H1 (cell line): ENCODE measurements around the gene SV2B. TPM values are rescaled to one million over a fixed set of nuclear protein-coding genes. Genes with fewer than 3 reads are reported as not detected.

Source experiments
- CTCF ChIA-PET: fragments of 300-600 bp; sonication (Branson Sonifier 250); formaldehyde crosslinking; loops from one replicate; lab custom pipeline; 2021; ENCODE audit not compliant: partially characterized antibody; lab: Charles Lee
- POLR2A ChIA-PET: fragments of 300-600 bp; sonication (Branson Sonifier 250); formaldehyde crosslinking; loops from one replicate; lab custom pipeline; 2021; ENCODE audit warnings: inconsistent platforms; ENCODE audit not compliant: partially characterized antibody; lab: Charles Lee
- DNase-seq, 2 experiments: peaks; one replicate each; pipeline versions ENCODE4 v3.0.0 to v3.0.0-alpha.2; 2010 to 2022; ENCODE audit warnings: low spot score in 2 of 2, low read depth in 1 of 2, mixed read lengths in 1 of 2
- FAIRE-seq: peaks from 2 replicates; lab custom pipeline; 2011; peaks lifted over from hg19 to GRCh38; lab: Jason Lieb, UNC
- H2AFZ ChIP-seq: 2 replicates; pipeline ENCODE4 v1.8.1; 2012; ENCODE audit warnings: low read length, inconsistent platforms
- H2AK5ac ChIP-seq: 2 replicates; pipeline ENCODE4 v1.6.1; 2013; ENCODE audit warnings: low read depth, low read length
- H2BK120ac ChIP-seq: replicated peaks from 2 replicates; pipeline ENCODE3; 2013; ENCODE audit warnings: low read depth, low read length, inconsistent platforms
- H2BK12ac ChIP-seq: 2 replicates; pipeline ENCODE4 v1.6.1; 2013; ENCODE audit warnings: low read depth, low read length
- H2BK15ac ChIP-seq: 2 replicates; pipeline ENCODE4 v1.6.1; 2013; ENCODE audit warnings: low read length
- H2BK20ac ChIP-seq: 2 replicates; pipeline ENCODE4 v1.6.1; 2013; ENCODE audit warnings: low read length
- H2BK5ac ChIP-seq: 2 replicates; pipeline ENCODE4 v1.6.1; 2013; ENCODE audit warnings: low read depth, low read length
- H3K14ac ChIP-seq: 2 replicates; pipeline ENCODE4 v1.6.1; 2013; ENCODE audit warnings: inconsistent platforms; ENCODE audit not compliant: insufficient read length
- H3K18ac ChIP-seq: 2 replicates; pipeline ENCODE4 v1.6.1; 2013; ENCODE audit warnings: low read length; ENCODE audit errors: extremely low read depth
- H3K23ac ChIP-seq: 2 replicates; pipeline ENCODE4 v1.6.1; 2013; ENCODE audit warnings: inconsistent platforms; ENCODE audit not compliant: insufficient read length
- H3K23me2 ChIP-seq: 2 replicates; pipeline ENCODE4 v1.6.1; 2013; ENCODE audit warnings: low read depth, low read length
- H3K27ac ChIP-seq: 2 replicates; pipeline ENCODE4 v1.6.1; 2011; ENCODE audit warnings: low read depth, low read length, inconsistent platforms
- H3K27me3 ChIP-seq, 4 experiments: replicated peaks in 1 of 4; 1 replicate in 1 of 4; 2 replicates in 3 of 4; pipeline versions ENCODE4 v1.6.1 to v1.8.1; 2011 to 2013; ENCODE audit warnings: low read length in 3 of 4, mild to moderate bottlenecking in 3 of 4, inconsistent platforms in 2 of 4, mixed read lengths in 2 of 4, moderate library complexity in 1 of 4; ENCODE audit not compliant: control insufficient read depth in 3 of 4, insufficient read depth in 3 of 4; ENCODE audit errors: extremely low read depth in 1 of 4
- H3K36me3 ChIP-seq, 4 experiments: 2 replicates each; pipeline versions ENCODE4 v1.6.1 to v1.8.1; 2011 to 2013; ENCODE audit warnings: mild to moderate bottlenecking in 4 of 4, low read length in 3 of 4, moderate library complexity in 2 of 4, control low read depth in 1 of 4, inconsistent platforms in 1 of 4; ENCODE audit not compliant: insufficient read depth in 4 of 4, control insufficient read depth in 2 of 4
- H3K4ac ChIP-seq: replicated peaks from 2 replicates; pipeline ENCODE3; 2013; ENCODE audit warnings: low read length, low read depth, mixed read lengths, inconsistent platforms; ENCODE audit not compliant: insufficient read length
- H3K4me1 ChIP-seq, 4 experiments: replicated peaks in 1 of 4; 1 replicate in 1 of 4; 2 replicates in 3 of 4; pipeline versions ENCODE4 v1.6.1 to v1.8.1; 2011 to 2013; ENCODE audit warnings: low read length in 3 of 4, inconsistent platforms in 2 of 4, mixed read lengths in 1 of 4; ENCODE audit not compliant: insufficient read depth in 4 of 4, control insufficient read depth in 3 of 4
- H3K4me2 ChIP-seq, 2 experiments: 2 replicates each; pipeline versions ENCODE4 v1.6.1 to v1.8.1; 2011 to 2013; ENCODE audit warnings: low read depth in 2 of 2, low read length in 2 of 2, control low read depth in 1 of 2, inconsistent platforms in 1 of 2, mild to moderate bottlenecking in 1 of 2; ENCODE audit not compliant: insufficient read depth in 1 of 2
- H3K4me3 ChIP-seq, 4 experiments: fragments of 200-600, 300-600 bp in 1 of 4; sonication (generic), shearing (Covaris generic), sonication (Bioruptor Twin) in 1 of 4; 2 replicates each; pipeline versions ENCODE4 v1.5.1 to v1.8.1; 2011 to 2016; ENCODE audit warnings: low read length in 4 of 4, low read depth in 3 of 4, control low read depth in 2 of 4, inconsistent platforms in 2 of 4, mild to moderate bottlenecking in 2 of 4, mixed read lengths in 1 of 4, moderate library complexity in 1 of 4; ENCODE audit not compliant: insufficient read depth in 2 of 4; ENCODE audit errors: extremely low read depth in 1 of 4
- H3K56ac ChIP-seq: replicated peaks from 2 replicates; pipeline ENCODE3; 2013; ENCODE audit warnings: low read depth, mild to moderate bottlenecking, mixed read lengths, low read length, inconsistent platforms; ENCODE audit not compliant: insufficient read length
- H3K79me1 ChIP-seq: 2 replicates; pipeline ENCODE4 v1.6.1; 2013; ENCODE audit warnings: low read depth, low read length, control low read depth
- H3K79me2 ChIP-seq, 2 experiments: 2 replicates each; pipeline versions ENCODE4 v1.6.1 to v1.8.1; 2012 to 2013; ENCODE audit warnings: low read length in 2 of 2, mild to moderate bottlenecking in 2 of 2, inconsistent platforms in 1 of 2; ENCODE audit not compliant: insufficient read depth in 2 of 2, control insufficient read depth in 1 of 2
- H3K9ac ChIP-seq, 4 experiments: replicated peaks in 1 of 4; 1 replicate in 1 of 4; 2 replicates in 3 of 4; pipeline versions ENCODE4 v1.6.1 to v1.8.1; 2011 to 2013; ENCODE audit warnings: low read depth in 3 of 4, low read length in 3 of 4, control low read depth in 2 of 4, mild to moderate bottlenecking in 2 of 4, moderate library complexity in 2 of 4, inconsistent platforms in 1 of 4; ENCODE audit errors: extremely low read depth in 1 of 4
- H3K9me3 ChIP-seq, 2 experiments: 2 replicates each; pipeline versions ENCODE4 v1.6.1 to v1.8.1; 2012 to 2013; ENCODE audit warnings: mild to moderate bottlenecking in 2 of 2, moderate library complexity in 2 of 2, control low read depth in 1 of 2, inconsistent platforms in 1 of 2, low read depth in 1 of 2, low read length in 1 of 2, mixed read lengths in 1 of 2; ENCODE audit not compliant: insufficient read depth in 2 of 2
- H4K20me1 ChIP-seq, 2 experiments: replicated peaks in 1 of 2; 2 replicates each; pipeline versions ENCODE3 to v1.8.1; 2011 to 2013; ENCODE audit warnings: inconsistent platforms in 2 of 2, low read length in 2 of 2, mild to moderate bottlenecking in 1 of 2; ENCODE audit not compliant: insufficient read depth in 2 of 2, control insufficient read depth in 1 of 2
- H4K5ac ChIP-seq: 2 replicates; pipeline ENCODE4 v1.6.1; 2013; ENCODE audit warnings: low read length, low read depth, mixed read lengths, inconsistent platforms; ENCODE audit not compliant: insufficient read length
- H4K8ac ChIP-seq: 2 replicates; pipeline ENCODE4 v1.8.0; 2013; ENCODE audit warnings: mild to moderate bottlenecking, moderate library complexity, low read length, inconsistent platforms; ENCODE audit not compliant: insufficient read depth; ENCODE audit errors: extremely low read depth
- H4K91ac ChIP-seq: replicated peaks from 2 replicates; pipeline ENCODE3; 2013; ENCODE audit warnings: low read length, mixed read lengths, inconsistent platforms; ENCODE audit not compliant: insufficient read length
- CREB1 ChIP-seq: IDR thresholded peaks from 2 replicates; pipeline ENCODE4 v1.6.1; 2012; ENCODE audit warnings: inconsistent platforms
- GABPA ChIP-seq: IDR thresholded peaks from 2 replicates; pipeline ENCODE4 v1.6.1; 2011; ENCODE audit warnings: mild to moderate bottlenecking, low read length, moderate library complexity, borderline replicate concordance; ENCODE audit not compliant: insufficient read depth
- KDM1A ChIP-seq: fragments of 200-600, 300-600 bp; sonication (generic); IDR thresholded peaks from 2 replicates; pipeline ENCODE4 v1.7.1; 2016; ENCODE audit warnings: mild to moderate bottlenecking, low read length, borderline replicate concordance
- SUZ12 ChIP-seq: fragments of 200-600 bp; sonication (generic); IDR thresholded peaks from 2 replicates; pipeline ENCODE4 v1.6.1; 2012; ENCODE audit warnings: mild to moderate bottlenecking, inconsistent platforms, low read length, moderate library complexity, mixed read lengths
- ZNF274 ChIP-seq: IDR thresholded peaks from 2 replicates; pipeline ENCODE4 v1.7.0; 2012; ENCODE audit warnings: low read length, borderline replicate concordance; ENCODE audit errors: extremely low read depth
- WGBS, 2 experiments: shearing (Covaris generic) in 1 of 2; methylation state at CpG; one replicate each; pipeline versions ENCODE4 v1.1.6 to v1.1.7; 2013 to 2015; ENCODE audit warnings: low lambda C conversion rate in 2 of 2, mixed read lengths in 2 of 2, inconsistent platforms in 1 of 2, low coverage in 1 of 2, missing lambda C conversion rate in 1 of 2; ENCODE audit not compliant: insufficient replicate concordance in 2 of 2, insufficient coverage in 1 of 2, insufficient read length in 1 of 2; ENCODE audit errors: extremely low coverage in 1 of 2, missing lambda C conversion rate in 1 of 2; 5-methylcytosine and 5-hydroxymethylcytosine counted together
- polyA plus RNA-seq, 7 experiments: library from polyadenylated mRNA; depleted of rRNA in 3 of 7; stranded (reverse) in 5 of 7; unstranded in 2 of 7; fragments of >200 nt in 5 of 7; fragments of 200-250 nt in 2 of 7; gene quantifications; 1 replicate in 5 of 7; 2 replicates in 1 of 7; 4 replicates in 1 of 7; pipeline versions ENCODE4 v1.2.1 to v1.2.3, GENCODE V29; 2011 to 2013; ENCODE audit warnings: missing spikeins in 2 of 7, mixed read lengths in 2 of 7
- total RNA-seq: library from RNA; stranded (reverse); fragmentation: NEBNext Ultra II Directional; extraction: Animal tissue kit (Norgen Biotek cat#: 25700); gene quantifications from 2 replicates; pipeline ENCODE4 v1.2.1, GENCODE V29; 2021
- TF ChIP-seq, protein P1 (sequence below): IDR thresholded peaks from 2 replicates; pipeline ENCODE4 v1.6.1; 2011; ENCODE audit warnings: low read depth, mild to moderate bottlenecking, low read length; ENCODE audit not compliant: insufficient read depth

Gene SV2B
- total and polyA plus RNA-seq, 2 of the 8 experiments (the other 6 are each of a cell fraction or from before 2014, with no cell fraction given) = 0.09 to 0.20 TPM

DNA sequence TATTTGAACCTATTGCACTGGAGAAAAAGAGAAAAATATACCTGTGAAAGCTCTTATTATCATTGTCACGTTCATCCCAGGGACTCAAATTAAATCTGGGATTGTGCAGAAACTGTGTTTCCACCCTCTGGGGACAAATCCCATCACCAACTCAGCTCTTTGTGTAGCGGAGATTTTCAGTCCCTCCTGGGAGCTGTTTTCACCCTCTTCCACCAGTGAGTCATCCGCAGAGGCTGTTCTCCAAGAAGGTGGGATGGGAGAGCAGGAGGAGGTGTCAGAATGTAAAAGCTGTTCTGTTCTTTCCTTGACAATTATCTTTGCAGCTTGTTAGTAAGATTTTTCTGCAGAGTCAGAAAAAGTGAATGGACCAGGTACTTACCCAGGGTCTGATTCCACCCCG is 28.0 kb downstream of the SV2B start:
- H2AK5ac ChIP-seq = no peak overlapping the region
- no peak overlapping the region for H2BK120ac ChIP-seq
- H3K4me3 ChIP-seq = no peak overlapping the region
- no peak overlapping the region for H4K8ac ChIP-seq
- H3K27me3 ChIP-seq = no peaks in the 10 kb centered on the region
- no peaks in the 10 kb centered on the region for H4K20me1 ChIP-seq
- TF ChIP-seq CREB1 = no peak
- TF ChIP-seq GABPA = no peak
- no peak for TF ChIP-seq ZNF274
- TF ChIP-seq SUZ12 = no peak
- TF ChIP-seq KDM1A = no peak
- TF ChIP-seq, protein P1, sequence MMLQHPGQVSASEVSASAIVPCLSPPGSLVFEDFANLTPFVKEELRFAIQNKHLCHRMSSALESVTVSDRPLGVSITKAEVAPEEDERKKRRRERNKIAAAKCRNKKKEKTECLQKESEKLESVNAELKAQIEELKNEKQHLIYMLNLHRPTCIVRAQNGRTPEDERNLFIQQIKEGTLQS = no peak
- H3K23ac ChIP-seq = no peak overlapping the region
- peaks cover 0 to 7% (median 3%) of the 10 kb centered on the region in 4 experiments; a peak in 5 of 7 replicates for H3K4me1 ChIP-seq
- H2BK20ac ChIP-seq = no peak overlapping the region
- POLR2A ChIA-PET = interaction anchor here (0.8 to 1.8 kb wide), 4 partner anchors 9 to 98 kb away, joined by 3 to 4 read pairs (median 4); partner anchors contain the start of gene SV2B
- H2BK5ac ChIP-seq = no peak overlapping the region
- no peak overlapping the region for H4K91ac ChIP-seq
- no peaks in the 10 kb centered on the region for H3K9me3 ChIP-seq
- peak overlapping the region; percentile 46; the same call in 1 of the 2 replicates for H2AFZ ChIP-seq
- H2BK12ac ChIP-seq = no peak overlapping the region
- CTCF ChIA-PET = interaction anchor here (0.7 to 1.7 kb wide), 9 partner anchors 8 to 578 kb away, joined by 3 to 7 read pairs (median 3); no protein-coding TSS in a partner anchor
- H2BK15ac ChIP-seq = no peak overlapping the region
- H3K27ac ChIP-seq = no peak overlapping the region
- DNase-seq (no peak), FAIRE-seq (no peak)
- no peaks in the 10 kb centered on the region for H3K79me2 ChIP-seq
- no peak overlapping the region for H3K9ac ChIP-seq
- 82% methylated on average over 4 of the region's 4 CpGs; no CpG with 5 or more reads in 1 of the 2 experiments for WGBS, 2 experiments
- no peaks in the 10 kb centered on the region for H3K79me1 ChIP-seq
- no peak overlapping the region for H3K18ac ChIP-seq
- H3K36me3 ChIP-seq = no peaks in the 10 kb centered on the region
- H3K14ac ChIP-seq = no peak overlapping the region
- H3K4ac ChIP-seq = no peak overlapping the region
- no peak overlapping the region for H4K5ac ChIP-seq
- H3K56ac ChIP-seq = no peak overlapping the region
- no peaks in the 10 kb centered on the region for H3K23me2 ChIP-seq
- no peak overlapping the region for H3K4me2 ChIP-seq
